CD14-positive monocyte (primary cell): ENCODE data around the gene PRSS50. TPM values are rescaled to one million over a fixed set of nuclear protein-coding genes. Genes with fewer than 3 reads are reported as not detected.

Experiments used
- DNase-seq, 3 donors: peaks; one replicate each; pipeline ENCODE4 v3.0.0-alpha.2; 2011 to 2022
- H2AFZ ChIP-seq: 2 replicates; pipeline ENCODE4 v1.6.0; 2012; ENCODE audit warnings: mild to moderate bottlenecking, low read depth, low read length, inconsistent platforms; ENCODE audit not compliant: insufficient read depth, poor library complexity, severe bottlenecking
- H3K27ac ChIP-seq, 2 donors: 1 replicate in 1 of 2; 2 replicates in 1 of 2; pipeline ENCODE4 v1.5.1; 2012 to 2013; ENCODE audit warnings: low read length in 2 of 2, control low read depth in 1 of 2, inconsistent platforms in 1 of 2, low read depth in 1 of 2, mild to moderate bottlenecking in 1 of 2
- H3K27me3 ChIP-seq, 2 donors: one replicate each; pipeline versions ENCODE4 v1.6.0 to v1.6.1; 2011 to 2013; ENCODE audit warnings: low read length in 2 of 2; ENCODE audit not compliant: control insufficient read depth in 2 of 2, insufficient read depth in 2 of 2
- H3K36me3 ChIP-seq, 2 donors: replicated peaks in 1 of 2; 1 replicate in 1 of 2; 2 replicates in 1 of 2; pipeline versions ENCODE4 v1.5.1 to v1.6.1; 2012 to 2013; ENCODE audit warnings: low read length in 2 of 2, control low read depth in 1 of 2, inconsistent platforms in 1 of 2, mild to moderate bottlenecking in 1 of 2; ENCODE audit not compliant: insufficient read depth in 2 of 2, control insufficient read depth in 1 of 2
- H3K4me1 ChIP-seq, 2 donors: 1 replicate in 1 of 2; 2 replicates in 1 of 2; pipeline versions ENCODE4 v1.5.1 to v1.6.1; 2012 to 2013; ENCODE audit warnings: low read length in 2 of 2, control low read depth in 1 of 2, inconsistent platforms in 1 of 2, mild to moderate bottlenecking in 1 of 2, moderate library complexity in 1 of 2; ENCODE audit not compliant: insufficient read depth in 2 of 2, control insufficient read depth in 1 of 2
- H3K4me2 ChIP-seq: replicated peaks from 2 replicates; pipeline ENCODE3; 2012; ENCODE audit warnings: low read length, moderate library complexity, mild to moderate bottlenecking; ENCODE audit not compliant: poor library complexity, severe bottlenecking; ENCODE audit errors: extremely low read depth
- H3K4me3 ChIP-seq, 3 experiments: fragments of 200-600 bp in 1 of 3; sonication (generic) in 1 of 3; replicated peaks in 1 of 3; 1 replicate in 2 of 3; 2 replicates in 1 of 3; pipeline ENCODE4 v1.5.1; 2011 to 2013; ENCODE audit warnings: low read length in 3 of 3, mild to moderate bottlenecking in 3 of 3, control low read depth in 2 of 3, low read depth in 2 of 3, inconsistent platforms in 1 of 3, moderate library complexity in 1 of 3
- H3K79me2 ChIP-seq: 2 replicates; pipeline ENCODE4 v1.6.0; 2012; ENCODE audit warnings: mild to moderate bottlenecking, control low read depth, inconsistent platforms, low read length, moderate library complexity; ENCODE audit not compliant: insufficient read depth
- H3K9ac ChIP-seq: 2 replicates; pipeline ENCODE4 v1.6.0; 2017; ENCODE audit warnings: low read length, mild to moderate bottlenecking; ENCODE audit not compliant: insufficient read depth, poor library complexity, severe bottlenecking
- H3K9me3 ChIP-seq, 2 donors: replicated peaks in 1 of 2; 1 replicate in 1 of 2; 2 replicates in 1 of 2; pipeline versions ENCODE4 v1.5.1 to v1.6.1; 2012 to 2013; ENCODE audit warnings: low read length in 2 of 2, control low read depth in 1 of 2; ENCODE audit not compliant: control insufficient read depth in 1 of 2, insufficient read depth in 1 of 2
- H4K20me1 ChIP-seq: 2 replicates; pipeline ENCODE4 v1.6.0; 2012; ENCODE audit warnings: mild to moderate bottlenecking, low read length, control low read depth, moderate library complexity; ENCODE audit not compliant: insufficient read depth
- H3K27ac Mint-ChIP-seq, 7 donors: one replicate each; pipeline ENCODE4 v1.8.0; 2020; ENCODE audit warnings: mild to moderate bottlenecking in 7 of 7, mixed read lengths in 7 of 7, moderate library complexity in 6 of 7, inconsistent platforms in 2 of 7
- H3K27me3 Mint-ChIP-seq, 3 donors: one replicate each; pipeline ENCODE4 v1.8.0; 2021 to 2022; ENCODE audit warnings: low read depth in 3 of 3, mild to moderate bottlenecking in 3 of 3, mixed read lengths in 3 of 3, moderate library complexity in 3 of 3, inconsistent platforms in 1 of 3
- H3K36me3 Mint-ChIP-seq, 2 donors: one replicate each; pipeline ENCODE4 v1.8.0; 2020; ENCODE audit warnings: mixed read lengths in 2 of 2, inconsistent platforms in 1 of 2, mild to moderate bottlenecking in 1 of 2
- H3K4me1 Mint-ChIP-seq: one replicate; pipeline ENCODE4 v1.8.0; 2020; ENCODE audit warnings: mild to moderate bottlenecking, mixed read lengths
- H3K4me3 Mint-ChIP-seq, 2 donors: one replicate each; pipeline ENCODE4 v1.8.0; 2020; ENCODE audit warnings: mild to moderate bottlenecking in 2 of 2, mixed read lengths in 2 of 2, moderate library complexity in 1 of 2
- H3K9me3 Mint-ChIP-seq, 7 donors: one replicate each; pipeline ENCODE4 v1.8.0; 2020 to 2022; ENCODE audit warnings: mixed read lengths in 7 of 7, mild to moderate bottlenecking in 6 of 7, moderate library complexity in 6 of 7, inconsistent platforms in 2 of 7
- WGBS: methylation state at CpG from one replicate; pipeline ENCODE4 v1.1.5; 2013; ENCODE audit warnings: missing lambda C conversion rate; ENCODE audit not compliant: insufficient coverage; 5-methylcytosine and 5-hydroxymethylcytosine counted together
- intact Hi-C, 2 donors: fragments of 100-400 bp; cut with micrococcal nuclease; formaldehyde crosslinking; loops; one replicate each; pipeline versions ENCODE4 v1.15.0 to v1.15.1; 2023
- polyA plus RNA-seq, 3 donors: library from polyadenylated mRNA; depleted of rRNA in 1 of 3; unstranded in 2 of 3; stranded (reverse) in 1 of 3; fragments of 300-500 nt in 2 of 3; fragments of >200 nt in 1 of 3; fragmentation: Illumina TruSeq in 2 of 3; gene quantifications; 1 replicate in 2 of 3; 2 replicates in 1 of 3; pipeline ENCODE4 v1.2.3, GENCODE V29; 2012 to 2021
- TF ChIP-seq, protein P1 (sequence below): fragments of 200-600 bp; IDR thresholded peaks from one replicate; pipeline ENCODE4 v1.8.0; 2022; ENCODE audit warnings: antibody characterized with exemption, mild to moderate bottlenecking

PRSS50 gene
- polyA plus RNA-seq, 3 donors, result not detected

DNA sequence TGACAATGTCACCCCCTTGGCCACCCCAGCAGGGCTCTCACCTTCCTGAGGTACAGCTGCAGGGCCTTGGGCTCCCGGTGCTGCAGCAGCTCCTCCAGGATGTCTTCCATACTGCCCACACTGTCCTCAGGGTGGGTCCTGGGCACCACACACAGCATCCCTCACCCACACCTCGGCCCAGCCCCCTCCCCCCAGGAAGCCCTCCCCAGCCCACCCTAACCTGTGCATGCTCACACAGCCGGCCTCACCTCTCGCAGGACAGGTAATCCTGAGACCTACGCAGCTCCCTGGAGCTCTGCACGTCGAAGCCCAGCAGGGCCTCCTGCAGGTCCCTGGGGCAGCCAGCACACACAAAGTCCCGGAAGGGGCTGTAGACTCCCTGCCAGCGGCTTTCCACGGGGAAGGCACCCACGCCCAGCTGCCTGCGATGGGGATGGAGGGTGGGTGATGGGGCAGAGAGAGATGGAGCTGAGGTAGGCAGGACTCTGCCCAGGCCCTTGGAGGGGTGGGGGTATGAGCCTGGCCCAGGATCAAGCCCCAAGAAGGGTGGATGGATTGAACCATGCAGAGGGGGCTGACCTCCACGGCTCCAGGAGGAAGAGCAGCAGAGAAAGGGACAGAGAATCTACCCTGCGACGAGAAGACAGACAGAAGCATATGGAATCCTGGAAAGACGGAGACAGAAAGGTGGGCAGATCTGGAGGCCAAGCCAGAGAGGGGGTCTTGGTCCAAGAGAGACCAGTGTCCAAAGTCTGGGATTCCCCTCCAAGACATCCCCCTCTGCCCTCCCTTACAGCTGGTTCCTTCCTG lies 40.9 kb downstream of the PRSS50 start:
- Histone ChIP-seq H3K36me3 (no peaks in the 10 kb centered on the region), H3K4me2 (no peak overlapping the region), H4K20me1 (no peaks in the 10 kb centered on the region), H3K27me3 (no peaks in the 10 kb centered on the region), H2AFZ (no peak overlapping the region), H3K9me3 (no peaks in the 10 kb centered on the region), H3K4me1 (peaks cover 3 to 4% of the 10 kb centered on the region in 2 donors), H3K79me2 (no peaks in the 10 kb centered on the region), H3K27ac (no peak overlapping the region), H3K9ac (no peak overlapping the region), H3K4me3 (no peak overlapping the region)
- Mint-ChIP-seq H3K4me3 (no peak overlapping the region), H3K4me1 (peaks cover 6% of the 10 kb centered on the region), H3K9me3 (peaks cover 0 to 2% (median 0%) of the 10 kb centered on the region in 7 donors), H3K27ac (no peak overlapping the region), H3K27me3 (no peaks in the 10 kb centered on the region), H3K36me3 (no peaks in the 10 kb centered on the region)
- no peak for DNase-seq
- TF ChIP-seq, protein P1, sequence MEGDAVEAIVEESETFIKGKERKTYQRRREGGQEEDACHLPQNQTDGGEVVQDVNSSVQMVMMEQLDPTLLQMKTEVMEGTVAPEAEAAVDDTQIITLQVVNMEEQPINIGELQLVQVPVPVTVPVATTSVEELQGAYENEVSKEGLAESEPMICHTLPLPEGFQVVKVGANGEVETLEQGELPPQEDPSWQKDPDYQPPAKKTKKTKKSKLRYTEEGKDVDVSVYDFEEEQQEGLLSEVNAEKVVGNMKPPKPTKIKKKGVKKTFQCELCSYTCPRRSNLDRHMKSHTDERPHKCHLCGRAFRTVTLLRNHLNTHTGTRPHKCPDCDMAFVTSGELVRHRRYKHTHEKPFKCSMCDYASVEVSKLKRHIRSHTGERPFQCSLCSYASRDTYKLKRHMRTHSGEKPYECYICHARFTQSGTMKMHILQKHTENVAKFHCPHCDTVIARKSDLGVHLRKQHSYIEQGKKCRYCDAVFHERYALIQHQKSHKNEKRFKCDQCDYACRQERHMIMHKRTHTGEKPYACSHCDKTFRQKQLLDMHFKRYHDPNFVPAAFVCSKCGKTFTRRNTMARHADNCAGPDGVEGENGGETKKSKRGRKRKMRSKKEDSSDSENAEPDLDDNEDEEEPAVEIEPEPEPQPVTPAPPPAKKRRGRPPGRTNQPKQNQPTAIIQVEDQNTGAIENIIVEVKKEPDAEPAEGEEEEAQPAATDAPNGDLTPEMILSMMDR, result no peak
- 91% methylated on average over 12 of the region's 16 CpGs for WGBS
- intact Hi-C loops, result no loop called here

DNA sequence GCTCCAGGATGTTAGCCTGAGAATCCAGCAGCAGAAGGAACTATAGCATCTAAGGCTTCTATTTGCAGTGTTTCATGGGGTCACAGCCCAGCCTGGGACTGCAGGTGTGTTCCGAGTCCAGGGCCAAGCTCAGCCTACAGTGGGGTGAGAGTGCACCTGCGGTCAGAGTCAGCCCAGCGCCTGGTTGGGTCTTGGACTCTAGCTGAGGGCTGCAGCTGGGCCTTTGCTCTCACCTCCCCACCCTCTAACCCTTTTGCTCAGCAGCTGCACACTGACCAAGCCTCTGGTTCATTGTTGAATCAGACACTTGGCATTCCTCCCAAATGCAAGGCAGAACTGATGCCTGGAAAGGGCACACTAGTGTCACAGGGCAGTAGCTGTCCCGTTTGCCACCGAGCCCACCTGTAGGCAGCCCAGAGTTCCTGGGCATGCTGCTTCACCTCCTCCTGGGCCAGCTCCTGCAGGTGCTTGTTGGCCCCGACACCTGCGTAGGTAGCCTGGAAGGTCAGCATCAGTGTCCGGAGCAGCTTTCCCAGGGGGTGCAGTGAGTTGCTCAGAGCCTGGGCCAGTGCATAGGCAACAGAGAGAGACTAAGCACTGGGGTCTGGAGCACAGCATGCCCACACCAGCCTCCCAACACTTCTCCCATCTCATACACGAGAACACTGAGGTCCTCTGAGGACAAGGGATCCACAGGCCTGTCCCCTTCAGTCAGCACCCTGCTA lies 41.7 kb downstream of the PRSS50 start:
- Histone ChIP-seq H2AFZ (no peak overlapping the region), H3K27me3 (no peaks in the 10 kb centered on the region), H3K27ac (no peak overlapping the region), H3K4me1 (no peaks in the 10 kb centered on the region), H3K4me3 (no peak overlapping the region), H3K9me3 (no peaks in the 10 kb centered on the region), H4K20me1 (no peaks in the 10 kb centered on the region), H3K9ac (no peak overlapping the region), H3K79me2 (no peaks in the 10 kb centered on the region), H3K4me2 (no peak overlapping the region), H3K36me3 (no peaks in the 10 kb centered on the region)
- Mint-ChIP-seq H3K4me1 (peaks cover 6% of the 10 kb centered on the region), H3K27ac (peak overlapping the region in 1 of 7 donors; percentile 45), H3K4me3 (no peak overlapping the region), H3K9me3 (peaks cover 0 to 2% (median 0%) of the 10 kb centered on the region in 7 donors), H3K27me3 (peaks cover 0 to 2% (median 2%) of the 10 kb centered on the region in 3 donors), H3K36me3 (no peaks in the 10 kb centered on the region)
- TF ChIP-seq, protein P1, result no peak
- 81% methylated on average over 9 of the region's 9 CpGs for WGBS
- intact Hi-C loops, result no loop called here
- no peak for DNase-seq
